OCI-LY3 (cell line): ENCODE data around the gene CABP4.

Experiments
- H2AFZ ChIP-seq: fragments of 200-600, 300-600 bp; shearing (Covaris generic); 2 replicates; pipeline ENCODE4 v1.6.0; 2014; ENCODE audit warnings: antibody characterized with exemption, low read depth, low read length
- H3K27ac ChIP-seq: fragments of 200-600, 300-600 bp; sonication (generic); 2 replicates; pipeline ENCODE4 v1.5.1; 2014; ENCODE audit warnings: mild to moderate bottlenecking, low read length, moderate library complexity, mixed read lengths
- H3K27me3 ChIP-seq: fragments of 200-600, 300-600 bp; sonication (generic); 2 replicates; pipeline ENCODE4 v1.6.1; 2014; ENCODE audit warnings: low read depth, low read length, mixed read lengths
- H3K36me3 ChIP-seq: fragments of 200-600, 300-600 bp; sonication (generic); replicated peaks from 2 replicates; pipeline ENCODE3; 2014; ENCODE audit warnings: low read depth, low read length, mixed read lengths
- H3K4me1 ChIP-seq: fragments of 300-600, 200-600 bp; sonication (generic); 2 replicates; pipeline ENCODE4 v1.6.1; 2014; ENCODE audit warnings: low read length, mixed read lengths
- H3K4me2 ChIP-seq: fragments of 200-600, 300-600 bp; sonication (generic); 2 replicates; pipeline ENCODE4 v1.6.1; 2014; ENCODE audit warnings: low read length, mixed read lengths
- H3K4me3 ChIP-seq: fragments of 300-600, 200-600 bp; sonication (generic); 2 replicates; pipeline ENCODE4 v1.5.1; 2014; ENCODE audit warnings: antibody characterized with exemption, mild to moderate bottlenecking, low read length, moderate library complexity
- H3K79me2 ChIP-seq: fragments of 300-600, 200-600 bp; shearing (Covaris generic); 2 replicates; pipeline ENCODE4 v1.6.1; 2014; ENCODE audit warnings: mild to moderate bottlenecking, low read length, mixed read lengths
- H3K9ac ChIP-seq: fragments of 300-600, 200-600 bp; shearing (Covaris generic); 2 replicates; pipeline ENCODE4 v1.6.0; 2014; ENCODE audit warnings: mild to moderate bottlenecking, low read length, moderate library complexity
- H3K9me3 ChIP-seq: fragments of 200-600, 300-600 bp; shearing (Covaris generic); 2 replicates; pipeline ENCODE4 v1.6.1; 2014; ENCODE audit warnings: low read length, mixed read lengths; ENCODE audit not compliant: insufficient read depth
- H4K20me1 ChIP-seq: fragments of 200-600, 300-600 bp; sonication (generic); 2 replicates; pipeline ENCODE4 v1.6.1; 2016; ENCODE audit warnings: low read length, mixed read lengths; ENCODE audit not compliant: insufficient read depth
- EZH2phosphoT487 ChIP-seq: fragments of 200-600 bp; shearing (Covaris generic); IDR thresholded peaks from 2 replicates; pipeline ENCODE4 v1.6.1; 2018; ENCODE audit warnings: antibody characterized with exemption, mixed run types, low read depth
- TF ChIP-seq, protein P1 (sequence below): fragments of 200-600, 300-600 bp; sonication (generic); IDR thresholded peaks from 2 replicates; pipeline ENCODE4 v1.5.1; 2014; ENCODE audit warnings: antibody characterized with exemption, low read length, low read depth

Gene CABP4

GRCh38 chr11:67413266-67413849 lies 41.8 kb upstream of the CABP4 start:
- H3K4me1 ChIP-seq, result peaks cover 33% of the 10 kb centered on the region
- no peaks in the 10 kb centered on the region for H3K79me2 ChIP-seq
- H3K27ac ChIP-seq, result no peak overlapping the region
- H3K27me3 ChIP-seq, result peaks cover 40% of the 10 kb centered on the region
- H3K9ac ChIP-seq, result no peak overlapping the region
- H2AFZ ChIP-seq, result no peak overlapping the region
- no peaks in the 10 kb centered on the region for H4K20me1 ChIP-seq
- TF ChIP-seq EZH2phosphoT487, result no peak
- TF ChIP-seq, protein P1, sequence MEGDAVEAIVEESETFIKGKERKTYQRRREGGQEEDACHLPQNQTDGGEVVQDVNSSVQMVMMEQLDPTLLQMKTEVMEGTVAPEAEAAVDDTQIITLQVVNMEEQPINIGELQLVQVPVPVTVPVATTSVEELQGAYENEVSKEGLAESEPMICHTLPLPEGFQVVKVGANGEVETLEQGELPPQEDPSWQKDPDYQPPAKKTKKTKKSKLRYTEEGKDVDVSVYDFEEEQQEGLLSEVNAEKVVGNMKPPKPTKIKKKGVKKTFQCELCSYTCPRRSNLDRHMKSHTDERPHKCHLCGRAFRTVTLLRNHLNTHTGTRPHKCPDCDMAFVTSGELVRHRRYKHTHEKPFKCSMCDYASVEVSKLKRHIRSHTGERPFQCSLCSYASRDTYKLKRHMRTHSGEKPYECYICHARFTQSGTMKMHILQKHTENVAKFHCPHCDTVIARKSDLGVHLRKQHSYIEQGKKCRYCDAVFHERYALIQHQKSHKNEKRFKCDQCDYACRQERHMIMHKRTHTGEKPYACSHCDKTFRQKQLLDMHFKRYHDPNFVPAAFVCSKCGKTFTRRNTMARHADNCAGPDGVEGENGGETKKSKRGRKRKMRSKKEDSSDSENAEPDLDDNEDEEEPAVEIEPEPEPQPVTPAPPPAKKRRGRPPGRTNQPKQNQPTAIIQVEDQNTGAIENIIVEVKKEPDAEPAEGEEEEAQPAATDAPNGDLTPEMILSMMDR, result no peak
- H3K36me3 ChIP-seq, result no peaks in the 10 kb centered on the region
- H3K4me2 ChIP-seq, result no peak overlapping the region
- no peak overlapping the region for H3K4me3 ChIP-seq
- H3K9me3 ChIP-seq, result no peaks in the 10 kb centered on the region

- peaks cover 35% of the 10 kb centered on the region for H3K4me1 ChIP-seq
- peaks cover 51% of the 10 kb centered on the region for H3K27me3 ChIP-seq
- H3K9ac ChIP-seq, result no peak within 1 kb of the TSS
- H3K27ac ChIP-seq, result no peak within 1 kb of the TSS
- no peak within 1 kb of the TSS for H3K4me2 ChIP-seq
- no peaks in the 10 kb centered on the region for H4K20me1 ChIP-seq
- no peaks in the 10 kb centered on the region for H3K9me3 ChIP-seq
- H3K36me3 ChIP-seq, result no peaks in the 10 kb centered on the region
- H2AFZ ChIP-seq, result no peak within 1 kb of the TSS
- H3K79me2 ChIP-seq, result no peaks in the 10 kb centered on the region
- H3K4me3 ChIP-seq, result no peak within 1 kb of the TSS
- no peak for TF ChIP-seq EZH2phosphoT487
- TF ChIP-seq, protein P1, result no peak
These were observed 39.5 kb upstream of the CABP4 start, which contains the start of gene CARNS1 for GRCh38 chr11:67415501-67416304. CARNS1 (plus strand) TSS chr11:67415678; CDS start chr11:67416200, 522 bp downstream.

DNA sequence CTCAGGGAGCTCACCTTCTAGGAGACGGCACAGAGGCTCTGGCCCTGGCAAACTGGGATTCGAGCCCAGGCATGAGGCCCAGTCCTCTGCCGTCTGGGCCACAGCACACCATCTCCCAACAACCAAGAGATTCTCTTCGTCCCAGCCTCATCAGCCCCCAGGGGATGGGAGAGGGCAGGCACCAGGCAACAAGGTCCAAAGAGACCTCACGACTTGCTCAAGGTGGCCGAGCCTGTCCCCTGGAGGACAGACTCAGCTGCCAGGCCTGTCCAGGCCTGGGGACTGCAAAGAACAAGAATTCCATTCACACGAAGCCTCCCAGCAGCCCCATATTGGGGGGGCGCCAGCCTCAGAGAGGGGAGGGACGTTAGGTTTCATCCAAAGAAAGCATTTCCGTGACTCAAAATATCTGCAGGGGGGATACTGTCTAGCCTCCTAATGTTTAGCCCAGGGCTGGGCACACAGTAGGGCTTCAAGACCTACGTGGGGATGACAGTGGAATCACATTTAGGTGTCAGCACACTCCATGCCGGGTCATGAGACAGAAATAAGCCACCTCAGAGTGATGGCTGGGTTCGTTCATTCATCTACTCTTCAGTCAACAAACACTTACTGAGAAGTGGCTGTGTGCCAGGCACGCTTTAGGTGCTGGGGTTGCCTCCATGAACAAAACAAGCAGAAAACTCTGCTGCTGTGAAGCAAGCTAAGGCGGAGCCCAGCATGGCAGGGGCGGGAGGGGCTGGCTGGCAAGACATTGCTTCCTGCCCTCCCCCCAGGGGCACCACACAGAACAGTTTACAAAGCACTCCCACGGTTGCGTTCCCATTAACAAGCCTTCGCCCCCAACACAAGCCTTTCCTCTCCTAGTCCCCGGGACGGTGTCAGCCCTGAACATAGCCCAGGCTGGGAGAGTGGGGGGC lies 38.5 kb upstream of the CABP4 start:
- H3K9me3 ChIP-seq, result no peaks in the 10 kb centered on the region
- no peak for TF ChIP-seq EZH2phosphoT487
- TF ChIP-seq, protein P1, result no peak
- no peak overlapping the region for H2AFZ ChIP-seq
- H3K4me3 ChIP-seq, result no peak overlapping the region
- H3K27ac ChIP-seq, result no peak overlapping the region
- no peak overlapping the region for H3K9ac ChIP-seq
- no peaks in the 10 kb centered on the region for H3K79me2 ChIP-seq
- peaks cover 46% of the 10 kb centered on the region for H3K27me3 ChIP-seq
- no peak overlapping the region for H3K4me2 ChIP-seq
- H3K36me3 ChIP-seq, result no peaks in the 10 kb centered on the region
- peaks cover 35% of the 10 kb centered on the region for H3K4me1 ChIP-seq
- H4K20me1 ChIP-seq, result no peaks in the 10 kb centered on the region

DNA sequence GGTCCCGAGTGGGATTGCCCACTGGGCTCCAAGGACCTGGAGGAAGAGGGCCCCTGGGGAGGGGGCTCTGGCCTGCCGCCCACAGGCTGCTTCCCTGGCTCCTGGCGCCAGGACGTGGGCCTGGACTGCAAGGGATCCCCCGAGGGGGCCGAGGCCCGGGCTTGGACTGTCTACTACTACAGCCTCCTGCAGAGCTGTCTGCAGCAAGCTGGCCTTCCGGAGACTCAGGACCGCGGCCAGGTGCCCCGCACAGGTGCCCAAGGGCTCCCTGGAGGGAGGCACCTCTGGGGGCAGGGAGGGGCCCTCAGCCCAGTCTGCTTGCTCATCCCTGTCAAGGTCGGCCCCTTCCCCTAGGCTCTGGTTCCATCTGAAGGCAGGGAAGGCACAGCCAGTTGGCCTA lies 37.7 kb upstream of the CABP4 start:
- peaks cover 28% of the 10 kb centered on the region for H3K4me1 ChIP-seq
- H3K4me3 ChIP-seq, result no peak overlapping the region
- no peaks in the 10 kb centered on the region for H3K79me2 ChIP-seq
- H3K4me2 ChIP-seq, result no peak overlapping the region
- H3K9me3 ChIP-seq, result no peaks in the 10 kb centered on the region
- H3K36me3 ChIP-seq, result no peaks in the 10 kb centered on the region
- H3K27me3 ChIP-seq, result peaks cover 39% of the 10 kb centered on the region
- H3K27ac ChIP-seq, result no peak overlapping the region
- TF ChIP-seq, protein P1, result no peak
- TF ChIP-seq EZH2phosphoT487, result no peak
- H2AFZ ChIP-seq, result no peak overlapping the region
- no peaks in the 10 kb centered on the region for H4K20me1 ChIP-seq
- no peak overlapping the region for H3K9ac ChIP-seq
